SU-DHL-6 (cell line): ENCODE data around the gene RNF38.

Experiments
- H2AFZ ChIP-seq: fragments of 200-600 bp; sonication (generic); 2 replicates; pipeline ENCODE4 v1.6.1; 2014; ENCODE audit warnings: low read depth, mild to moderate bottlenecking, moderate library complexity, mixed read lengths, antibody characterized with exemption, low read length; ENCODE audit not compliant: severe bottlenecking
- H3F3A ChIP-seq: fragments of 200-600 bp; shearing (Covaris generic); 2 replicates; pipeline ENCODE4 v1.6.0; 2016; ENCODE audit warnings: antibody characterized with exemption, mild to moderate bottlenecking; ENCODE audit not compliant: insufficient read depth
- H3K27ac ChIP-seq: fragments of 200-600 bp; sonication (generic); 2 replicates; pipeline ENCODE4 v1.5.1; 2016; ENCODE audit warnings: low read depth, mild to moderate bottlenecking, low read length, moderate library complexity, mixed read lengths
- H3K27me3 ChIP-seq: fragments of 200-600 bp; sonication (generic), shearing (Covaris generic); 2 replicates; pipeline ENCODE4 v1.6.0; 2014; ENCODE audit warnings: mild to moderate bottlenecking, low read length
- H3K36me3 ChIP-seq: fragments of 200-600 bp; sonication (generic); 2 replicates; pipeline ENCODE4 v1.6.1; 2014; ENCODE audit warnings: mild to moderate bottlenecking, low read length, mixed read lengths
- H3K4me2 ChIP-seq: fragments of 300-600, 200-600 bp; shearing (Covaris generic), sonication (generic); 2 replicates; pipeline ENCODE4 v1.6.0; 2014; ENCODE audit warnings: low read length, low read depth, mild to moderate bottlenecking; ENCODE audit not compliant: poor library complexity, severe bottlenecking
- H3K4me3 ChIP-seq: fragments of 200-600 bp; sonication (generic); 2 replicates; pipeline ENCODE4 v1.5.1; 2014; ENCODE audit warnings: antibody characterized with exemption, low read length, mild to moderate bottlenecking, mixed read lengths; ENCODE audit not compliant: insufficient read depth, poor library complexity, severe bottlenecking
- H3K79me2 ChIP-seq: fragments of 200-600 bp; sonication (generic); 2 replicates; pipeline ENCODE4 v1.6.1; 2014; ENCODE audit warnings: mild to moderate bottlenecking, low read length, moderate library complexity; ENCODE audit not compliant: insufficient read depth
- H3K9ac ChIP-seq: fragments of 200-600 bp; sonication (generic); 2 replicates; pipeline ENCODE4 v1.7.0; 2014; ENCODE audit warnings: mild to moderate bottlenecking, low read length
- H3K9me2 ChIP-seq: fragments of 200-600 bp; sonication (generic); replicated peaks from 2 replicates; pipeline ENCODE4 v1.6.1; 2014; ENCODE audit warnings: low read length; ENCODE audit not compliant: insufficient read depth
- H3K9me3 ChIP-seq: fragments of 200-600 bp; sonication (generic); 2 replicates; pipeline ENCODE4 v1.6.1; 2014; ENCODE audit warnings: low read length, mixed read lengths; ENCODE audit not compliant: insufficient read depth
- H4K20me1 ChIP-seq: fragments of 200-600 bp; sonication (generic); 2 replicates; pipeline ENCODE4 v1.6.1; 2014; ENCODE audit warnings: low read depth, mild to moderate bottlenecking, antibody characterized with exemption, low read length, moderate library complexity, mixed read lengths
- CTCF ChIP-seq: fragments of 200-600 bp; sonication (generic); IDR thresholded peaks from one replicate; pipeline ENCODE4 v1.5.1; 2017; ENCODE audit warnings: antibody characterized with exemption, mild to moderate bottlenecking, low read length, moderate library complexity; ENCODE audit not compliant: insufficient read depth, poor library complexity, severe bottlenecking
- EZH2phosphoT487 ChIP-seq: fragments of 200-600 bp; sonication (generic), shearing (Covaris generic); conservative IDR thresholded peaks from 2 replicates; pipeline ENCODE4 v1.6.1; 2018; ENCODE audit warnings: mild to moderate bottlenecking, antibody characterized with exemption, low read length, moderate library complexity, mixed read lengths

The RNF38 gene

GRCh38 chr9:36346569-36346968 is 53.5 kb downstream of the RNF38 start:
- TF ChIP-seq CTCF = no peak
- no peak for TF ChIP-seq EZH2phosphoT487
- H3K36me3 ChIP-seq = peaks cover 67% of the 10 kb centered on the region
- no peaks in the 10 kb centered on the region for H3K27me3 ChIP-seq
- H3K27ac ChIP-seq = no peak overlapping the region
- H3K4me2 ChIP-seq = no peak overlapping the region
- no peaks in the 10 kb centered on the region for H3F3A ChIP-seq
- H3K9me3 ChIP-seq = no peaks in the 10 kb centered on the region
- H3K9ac ChIP-seq = no peak overlapping the region
- no peak overlapping the region for H3K4me3 ChIP-seq
- H4K20me1 ChIP-seq = no peaks in the 10 kb centered on the region
- no peaks in the 10 kb centered on the region for H3K79me2 ChIP-seq
- no peak overlapping the region for H2AFZ ChIP-seq
- no peaks in the 10 kb centered on the region for H3K9me2 ChIP-seq

GRCh38 chr9:36345103-36345846 is 54.8 kb downstream of the RNF38 start:
- no peak overlapping the region for H3K27ac ChIP-seq
- H3K9me2 ChIP-seq = no peaks in the 10 kb centered on the region
- H3K4me2 ChIP-seq = no peak overlapping the region
- no peaks in the 10 kb centered on the region for H3K79me2 ChIP-seq
- no peak overlapping the region for H2AFZ ChIP-seq
- H3K9ac ChIP-seq = no peak overlapping the region
- no peak overlapping the region for H3K4me3 ChIP-seq
- H4K20me1 ChIP-seq = no peaks in the 10 kb centered on the region
- no peaks in the 10 kb centered on the region for H3F3A ChIP-seq
- H3K27me3 ChIP-seq = no peaks in the 10 kb centered on the region
- H3K9me3 ChIP-seq = no peaks in the 10 kb centered on the region
- TF ChIP-seq EZH2phosphoT487 = no peak
- no peak for TF ChIP-seq CTCF
- peaks cover 61% of the 10 kb centered on the region for H3K36me3 ChIP-seq

- TF ChIP-seq EZH2phosphoT487 (no peak), CTCF (no peak)
- Histone ChIP-seq H3K4me2 (no peak overlapping the region), H4K20me1 (no peaks in the 10 kb centered on the region), H3K79me2 (no peaks in the 10 kb centered on the region), H3K36me3 (peaks cover 56% of the 10 kb centered on the region), H3K27ac (no peak overlapping the region), H3K4me3 (no peak overlapping the region), H3K27me3 (no peaks in the 10 kb centered on the region), H2AFZ (no peak overlapping the region), H3K9ac (no peak overlapping the region), H3F3A (no peaks in the 10 kb centered on the region), H3K9me3 (no peaks in the 10 kb centered on the region), H3K9me2 (no peaks in the 10 kb centered on the region)
Measured at GRCh38 chr9:36341936-36342577, 58.0 kb downstream of the RNF38 start.
